K562 (cell line): ENCODE results near the gene CALHM3. TPM values are rescaled to one million over a fixed set of nuclear protein-coding genes. Genes with fewer than 3 reads are reported as not detected.

ENCODE experiments used
- CBX1 ChIP-seq: sonication (generic); IDR thresholded peaks from 2 replicates; pipeline ENCODE4 v1.6.1; 2016; ENCODE audit warnings: antibody characterized with exemption, low read depth, mild to moderate bottlenecking
- ERF ChIP-seq: fragments of 450-650 bp; formaldehyde crosslinking; IDR thresholded peaks from 2 replicates; pipeline ENCODE4 v1.4.0; 2020; ENCODE audit warnings: mild to moderate bottlenecking, mixed read lengths
- GABPA ChIP-seq: fragments of 200-800 bp; sonication (Bioruptor generic); conservative IDR thresholded peaks from 2 replicates; pipeline ENCODE4 v1.6.1; 2016; ENCODE audit warnings: low read depth, missing genetic modification characterization, missing compliant biosample characterization
- MECOM ChIP-seq: fragments of 250-450 bp; sonication (Bioruptor Pico); IDR thresholded peaks from 2 replicates; pipeline ENCODE4 v1.8.0; 2022; ENCODE audit warnings: inconsistent platforms
- RBM17 ChIP-seq: fragments of 200-400 bp; formaldehyde crosslinking; IDR thresholded peaks from 2 replicates; pipeline ENCODE4 v1.6.1; 2017; ENCODE audit warnings: low read depth, mild to moderate bottlenecking, low read length, borderline replicate concordance
- SIX5 ChIP-seq, 2 experiments: IDR thresholded peaks; 2 replicates each; pipeline ENCODE4 v1.6.1; 2011; ENCODE audit warnings: low read length in 2 of 2, borderline replicate concordance in 1 of 2, low read depth in 1 of 2, mild to moderate bottlenecking in 1 of 2, moderate library complexity in 1 of 2; ENCODE audit not compliant: insufficient read depth in 1 of 2
- ZBTB7A ChIP-seq: IDR thresholded peaks from 2 replicates; pipeline ENCODE4 v1.6.1; 2011; ENCODE audit warnings: low read depth, mild to moderate bottlenecking, low read length, moderate library complexity, borderline replicate concordance; ENCODE audit not compliant: control insufficient read depth
- ZNF3 ChIP-seq: fragments of 250-450 bp; sonication (Bioruptor Pico); IDR thresholded peaks from 2 replicates; pipeline ENCODE4 v1.5.0; 2021; ENCODE audit warnings: mild to moderate bottlenecking, moderate library complexity
- polyA plus RNA-seq, 8 experiments: library from polyadenylated mRNA; depleted of rRNA in 4 of 8; stranded (reverse) in 5 of 8; unstranded in 3 of 8; fragments of >200 nt; fragmentation: Nextera tagmentation in 2 of 8; fragmentation: Illumina TruSeq in 1 of 8; extraction: Ambion mirVana in 2 of 8; extraction: Trizol in 1 of 8; gene quantifications; 2 replicates each; pipeline versions ENCODE4 v1.2.1 to v1.2.3, GENCODE V29; 2011 to 2014; ENCODE audit warnings: inconsistent platforms in 1 of 8, missing spikeins in 1 of 8
- total RNA-seq, 7 experiments: library from RNA; depleted of rRNA in 6 of 7; stranded (reverse); fragments of >200 nt in 6 of 7; fragmentation: Illumina TruSeq in 2 of 7; extraction: Trizol in 2 of 7; gene quantifications; 2 replicates each; pipeline versions ENCODE4 v1.2.1 to v1.2.3, GENCODE V29; 2011 to 2021; ENCODE audit warnings: low replicate concordance in 1 of 7
- TF ChIP-seq, protein P1 (sequence below): fragments of 450-650 bp; formaldehyde crosslinking; IDR thresholded peaks from 2 replicates; pipeline ENCODE4 v1.4.0; 2020; ENCODE audit warnings: mild to moderate bottlenecking, mixed read lengths
- TF ChIP-seq, protein P2 (sequence below): fragments of 250-450 bp; sonication (Bioruptor Pico); IDR thresholded peaks from 2 replicates; pipeline ENCODE4 v1.5.0; 2021; ENCODE audit warnings: mild to moderate bottlenecking, moderate library complexity
- TF ChIP-seq, protein P3 (sequence below), 2 experiments: fragments of 250-450 bp in 1 of 2; fragments of 450-650 bp in 1 of 2; sonication (Bioruptor Pico) in 1 of 2; IDR thresholded peaks; 2 replicates each; pipeline versions ENCODE4 v1.6.1 to v1.8.0; 2016 to 2021; ENCODE audit warnings: mild to moderate bottlenecking in 2 of 2, moderate library complexity in 2 of 2, missing compliant biosample characterization in 1 of 2, missing genetic modification characterization in 1 of 2
- TF ChIP-seq, protein P4 (sequence below): fragments of 250-450 bp; sonication (Bioruptor Pico); IDR thresholded peaks from 2 replicates; pipeline ENCODE4 v1.8.0; 2021; ENCODE audit warnings: moderate library complexity, mild to moderate bottlenecking, inconsistent platforms

Gene CALHM3
- total and polyA plus RNA-seq, 9 of the 15 experiments (the other 6 are each of a cell fraction or from before 2014, with no cell fraction given), result not detected

DNA sequence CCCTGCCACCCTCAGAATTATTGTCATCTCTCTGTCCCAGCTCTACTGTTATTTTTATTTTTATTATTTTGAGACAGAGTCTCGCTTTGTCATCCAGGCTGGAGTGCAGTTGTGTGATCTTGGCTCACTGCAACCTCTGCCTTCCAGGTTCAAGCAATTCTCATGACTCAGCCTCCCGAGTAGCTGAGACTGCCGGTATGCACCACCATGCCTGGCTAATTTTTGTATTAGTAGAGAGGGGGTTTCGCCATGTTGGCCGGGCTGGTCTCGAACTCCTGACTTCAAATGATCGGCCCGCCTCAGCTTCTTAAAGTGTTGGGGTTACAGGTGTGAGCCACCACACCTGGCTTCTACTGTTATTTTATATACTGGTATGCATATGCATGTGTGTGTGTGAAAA lies 37.8 kb downstream of the CALHM3 start (continued):
- TF ChIP-seq, protein P1, sequence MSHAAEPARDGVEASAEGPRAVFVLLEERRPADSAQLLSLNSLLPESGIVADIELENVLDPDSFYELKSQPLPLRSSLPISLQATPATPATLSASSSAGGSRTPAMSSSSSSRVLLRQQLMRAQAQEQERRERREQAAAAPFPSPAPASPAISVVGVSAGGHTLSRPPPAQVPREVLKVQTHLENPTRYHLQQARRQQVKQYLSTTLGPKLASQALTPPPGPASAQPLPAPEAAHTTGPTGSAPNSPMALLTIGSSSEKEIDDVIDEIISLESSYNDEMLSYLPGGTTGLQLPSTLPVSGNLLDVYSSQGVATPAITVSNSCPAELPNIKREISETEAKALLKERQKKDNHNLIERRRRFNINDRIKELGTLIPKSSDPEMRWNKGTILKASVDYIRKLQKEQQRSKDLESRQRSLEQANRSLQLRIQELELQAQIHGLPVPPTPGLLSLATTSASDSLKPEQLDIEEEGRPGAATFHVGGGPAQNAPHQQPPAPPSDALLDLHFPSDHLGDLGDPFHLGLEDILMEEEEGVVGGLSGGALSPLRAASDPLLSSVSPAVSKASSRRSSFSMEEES, result no peak
- TF ChIP-seq ZBTB7A (no peak), MECOM (no peak), ZNF3 (CRISPR knock-in tag) (no peak), SIX5 (IDR thresholded peaks at IDR 0.05; ENCODE audit: borderline replicate concordance in 1 of 2, insufficient read depth in 1 of 2, low read depth in 1 of 2, low read length in 2 of 2) (no peak), RBM17 (no peak), ERF (CRISPR knock-in tag) (no peak), CBX1 (no peak), GABPA (tag) (no peak)
- TF ChIP-seq, protein P2, sequence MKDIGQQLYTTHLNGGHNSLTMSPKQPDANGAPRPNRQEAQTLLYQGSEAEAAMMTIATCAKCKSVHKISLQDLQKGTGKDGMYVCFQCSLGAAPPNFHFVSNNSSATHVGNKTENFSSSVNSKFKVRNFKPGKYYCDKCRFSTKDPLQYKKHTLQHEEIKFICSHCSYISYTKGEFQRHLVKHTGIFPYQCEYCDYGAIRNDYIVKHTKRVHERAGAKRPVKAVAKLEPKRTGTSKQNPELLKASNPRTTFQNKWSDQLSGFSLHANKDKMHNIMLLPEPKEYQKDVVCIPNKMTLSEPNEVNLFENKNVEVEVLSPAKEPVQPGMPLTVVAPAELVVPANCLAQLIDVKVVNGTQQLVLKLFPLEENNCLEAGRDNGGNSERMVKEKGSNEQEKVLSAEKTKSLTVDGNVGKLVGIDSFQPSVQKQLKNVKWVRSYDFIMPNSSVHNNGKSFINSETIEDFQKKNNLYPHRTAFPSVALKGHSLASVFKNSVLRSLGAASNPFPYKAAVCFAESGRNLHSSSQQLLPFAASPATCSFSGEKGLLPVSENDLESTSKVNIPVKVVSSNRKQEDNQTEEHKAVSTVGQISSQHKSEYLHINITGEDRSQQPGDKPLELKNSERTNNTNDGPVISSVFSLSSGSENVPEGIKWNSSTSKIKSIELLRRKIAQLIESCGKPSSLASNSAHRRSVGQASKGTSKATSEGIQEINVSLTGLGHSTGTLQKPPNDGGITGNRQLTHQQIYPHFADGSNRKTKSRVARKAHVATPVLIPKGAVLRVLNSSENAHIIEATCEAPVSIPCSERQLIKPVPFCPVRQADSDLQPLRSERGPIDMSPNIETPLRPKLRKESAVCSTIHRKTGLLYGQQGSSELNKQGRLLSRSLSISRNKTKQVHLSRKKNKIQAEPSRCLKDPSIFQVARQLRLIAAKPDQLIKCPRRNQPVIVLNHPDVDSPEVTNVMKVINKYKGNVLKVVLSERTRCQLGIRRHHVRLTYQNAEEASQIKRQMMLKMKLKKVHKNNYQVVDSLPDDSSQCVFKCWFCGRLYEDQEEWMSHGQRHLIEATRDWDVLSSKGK (CRISPR knock-in tag), result no peak
- TF ChIP-seq, protein P3, sequence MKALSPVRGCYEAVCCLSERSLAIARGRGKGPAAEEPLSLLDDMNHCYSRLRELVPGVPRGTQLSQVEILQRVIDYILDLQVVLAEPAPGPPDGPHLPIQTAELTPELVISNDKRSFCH (CRISPR knock-in tag; IDR thresholded peaks at IDR 0.05), result no peak
- TF ChIP-seq, protein P3 (tag; IDR thresholded peaks at IDR 0.05), result no peak
- TF ChIP-seq, protein P4, sequence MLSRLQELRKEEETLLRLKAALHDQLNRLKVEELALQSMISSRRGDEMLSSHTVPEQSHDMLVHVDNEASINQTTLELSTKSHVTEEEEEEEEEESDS (CRISPR knock-in tag), result no peak
